Sigmoid colon (tissue), 4 donors: Measurements from ENCODE around the gene VWA7.
"Not testable (repeated sequence)": the region's sequence is repeated elsewhere in the genome, so short reads cannot be mapped to it uniquely, and the experiment has no call there.

Experiments
- POLR2A ChIP-seq, 2 donors: fragments of 450-650 bp; IDR thresholded peaks; one replicate each; pipeline ENCODE4 v1.6.1; 2016; ENCODE audit warnings: antibody characterized with exemption in 2 of 2, mild to moderate bottlenecking in 2 of 2, moderate library complexity in 2 of 2
- POLR2AphosphoS5 ChIP-seq, 4 donors: sonication (generic); formaldehyde crosslinking; IDR thresholded peaks; one replicate each; pipeline ENCODE4 v1.6.1; 2017; ENCODE audit warnings: antibody characterized with exemption in 4 of 4
- TF ChIP-seq, protein P1 (sequence below), 4 experiments: fragments of 450-650 bp in 3 of 4; fragments of 200-600 bp in 1 of 4; IDR thresholded peaks; one replicate each; pipeline ENCODE4 v1.5.1; 2016 to 2019; ENCODE audit warnings: antibody characterized with exemption in 4 of 4, mild to moderate bottlenecking in 3 of 4, moderate library complexity in 2 of 4

DNA sequence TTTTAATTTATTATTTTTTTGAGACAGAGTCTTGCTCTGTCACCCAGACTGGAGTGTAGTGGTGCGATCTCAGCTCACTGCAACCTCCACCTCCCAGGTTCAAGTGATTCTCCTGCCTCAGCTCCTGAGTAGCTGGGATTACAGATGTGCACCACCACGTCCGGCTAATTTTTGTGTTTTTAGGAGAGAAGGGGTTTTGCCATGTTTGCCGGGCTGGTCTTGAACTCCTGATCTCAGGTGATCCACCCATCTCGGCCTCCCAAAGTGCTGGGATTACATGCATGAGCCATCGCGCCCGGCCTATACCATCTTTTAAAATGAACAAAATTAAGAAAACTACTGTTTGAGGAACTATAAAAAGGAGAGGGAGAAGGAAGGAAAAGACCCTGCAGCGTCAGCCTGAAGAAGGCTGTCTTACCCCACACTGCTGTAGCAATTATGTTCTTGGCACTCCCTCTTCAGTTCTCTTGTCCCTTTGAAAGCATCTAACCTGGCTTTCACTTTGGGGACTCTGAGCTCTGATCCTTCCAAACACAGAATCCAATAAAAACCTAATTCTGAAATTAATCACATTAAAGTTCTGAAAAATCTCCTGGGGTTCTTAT lies 46.6 kb upstream of the VWA7 start:
- TF ChIP-seq, protein P1, sequence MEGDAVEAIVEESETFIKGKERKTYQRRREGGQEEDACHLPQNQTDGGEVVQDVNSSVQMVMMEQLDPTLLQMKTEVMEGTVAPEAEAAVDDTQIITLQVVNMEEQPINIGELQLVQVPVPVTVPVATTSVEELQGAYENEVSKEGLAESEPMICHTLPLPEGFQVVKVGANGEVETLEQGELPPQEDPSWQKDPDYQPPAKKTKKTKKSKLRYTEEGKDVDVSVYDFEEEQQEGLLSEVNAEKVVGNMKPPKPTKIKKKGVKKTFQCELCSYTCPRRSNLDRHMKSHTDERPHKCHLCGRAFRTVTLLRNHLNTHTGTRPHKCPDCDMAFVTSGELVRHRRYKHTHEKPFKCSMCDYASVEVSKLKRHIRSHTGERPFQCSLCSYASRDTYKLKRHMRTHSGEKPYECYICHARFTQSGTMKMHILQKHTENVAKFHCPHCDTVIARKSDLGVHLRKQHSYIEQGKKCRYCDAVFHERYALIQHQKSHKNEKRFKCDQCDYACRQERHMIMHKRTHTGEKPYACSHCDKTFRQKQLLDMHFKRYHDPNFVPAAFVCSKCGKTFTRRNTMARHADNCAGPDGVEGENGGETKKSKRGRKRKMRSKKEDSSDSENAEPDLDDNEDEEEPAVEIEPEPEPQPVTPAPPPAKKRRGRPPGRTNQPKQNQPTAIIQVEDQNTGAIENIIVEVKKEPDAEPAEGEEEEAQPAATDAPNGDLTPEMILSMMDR (IDR thresholded peaks at IDR 0.05), result not testable (repeated sequence)
- TF ChIP-seq POLR2A, POLR2AphosphoS5 (IDR thresholded peaks at IDR 0.05): not testable (repeated sequence)
